Measurements from ENCODE around the gene RPS6KC1. TPM values are rescaled to one million over a fixed set of nuclear protein-coding genes. Genes with fewer than 3 reads are reported as not detected.

Gene RPS6KC1
- total and polyA plus RNA-seq, 9 of the 15 experiments (the other 6 are each of a cell fraction or from before 2014, with no cell fraction given) = 4.3 to 34.6 (median 20.9) TPM

DNA sequence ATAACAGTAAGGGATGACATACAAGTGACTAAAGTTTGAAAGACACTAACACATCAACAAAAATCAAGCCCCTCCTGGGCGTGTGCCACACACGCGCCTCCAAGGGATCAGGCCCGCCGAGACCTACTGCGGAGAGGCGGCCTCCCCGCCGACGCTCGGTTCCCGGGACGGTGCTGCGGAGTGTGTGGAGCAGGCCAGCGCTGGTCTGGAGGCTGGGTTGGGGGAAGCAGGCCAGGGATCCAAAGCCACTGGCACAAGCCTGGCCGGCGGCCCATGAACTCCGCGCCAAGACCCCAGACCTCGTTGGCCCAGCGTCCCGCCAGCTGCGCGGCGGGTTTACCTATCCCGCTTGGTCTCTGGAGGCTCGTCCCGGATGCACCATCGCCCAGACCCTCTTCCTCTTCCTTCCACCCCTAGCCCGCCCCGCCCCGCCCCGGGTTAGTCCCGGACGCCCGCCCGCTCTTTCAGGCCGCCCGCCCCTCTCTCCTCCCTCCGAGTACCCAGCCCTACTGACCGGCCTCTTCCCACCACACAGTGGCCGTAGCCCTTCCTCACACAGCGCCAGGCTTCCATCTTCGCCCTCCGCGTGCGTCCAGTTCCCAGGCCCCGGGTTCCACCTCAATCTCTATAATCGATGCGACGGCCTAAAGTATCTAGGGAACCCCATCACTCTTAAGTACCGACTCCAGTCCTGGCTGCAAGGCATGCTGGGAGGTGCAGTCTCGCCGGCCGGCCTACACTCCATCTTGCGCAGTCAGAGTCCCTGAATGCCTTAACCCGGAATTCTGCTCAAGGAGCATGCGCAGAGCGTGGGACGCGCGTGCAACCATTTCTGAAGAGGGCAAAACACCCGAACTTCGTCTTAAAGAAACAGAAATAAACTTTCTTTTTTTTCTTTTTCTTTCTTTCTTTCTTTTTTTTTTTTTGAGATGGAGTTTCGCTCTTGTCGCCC, 35.7 kb upstream of the RPS6KC1 start, which contains the start of gene ANGEL2 (continued):
- TF ChIP-seq, protein P1, sequence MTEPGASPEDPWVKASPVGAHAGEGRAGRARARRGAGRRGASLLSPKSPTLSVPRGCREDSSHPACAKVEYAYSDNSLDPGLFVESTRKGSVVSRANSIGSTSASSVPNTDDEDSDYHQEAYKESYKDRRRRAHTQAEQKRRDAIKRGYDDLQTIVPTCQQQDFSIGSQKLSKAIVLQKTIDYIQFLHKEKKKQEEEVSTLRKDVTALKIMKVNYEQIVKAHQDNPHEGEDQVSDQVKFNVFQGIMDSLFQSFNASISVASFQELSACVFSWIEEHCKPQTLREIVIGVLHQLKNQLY (CRISPR knock-in tag; conservative IDR thresholded peaks at IDR 0.05) = no peak
- no peak for TF ChIP-seq ZNF707 (CRISPR knock-in tag; conservative IDR thresholded peaks at IDR 0.05)
- TF ChIP-seq SRSF9 (IDR thresholded peaks at IDR 0.05; ENCODE audit: borderline replicate concordance, low read depth, low read length) = no peak
- peak; percentile 85 for TF ChIP-seq RBFOX2 (IDR thresholded peaks at IDR 0.05; ENCODE audit: low read depth, low read length)
- TF ChIP-seq, protein P2, sequence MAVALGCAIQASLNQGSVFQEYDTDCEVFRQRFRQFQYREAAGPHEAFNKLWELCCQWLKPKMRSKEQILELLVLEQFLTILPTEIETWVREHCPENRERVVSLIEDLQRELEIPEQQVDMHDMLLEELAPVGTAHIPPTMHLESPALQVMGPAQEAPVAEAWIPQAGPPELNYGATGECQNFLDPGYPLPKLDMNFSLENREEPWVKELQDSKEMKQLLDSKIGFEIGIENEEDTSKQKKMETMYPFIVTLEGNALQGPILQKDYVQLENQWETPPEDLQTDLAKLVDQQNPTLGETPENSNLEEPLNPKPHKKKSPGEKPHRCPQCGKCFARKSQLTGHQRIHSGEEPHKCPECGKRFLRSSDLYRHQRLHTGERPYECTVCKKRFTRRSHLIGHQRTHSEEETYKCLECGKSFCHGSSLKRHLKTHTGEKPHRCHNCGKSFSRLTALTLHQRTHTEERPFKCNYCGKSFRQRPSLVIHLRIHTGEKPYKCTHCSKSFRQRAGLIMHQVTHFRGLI (CRISPR knock-in tag; IDR thresholded peaks at IDR 0.05) = no peak; the same call in 1 of the 2 replicates
- TF ChIP-seq NEUROD1 (IDR thresholded peaks at IDR 0.05; ENCODE audit: borderline replicate concordance, low read depth, low read length, partially characterized antibody) = peak; percentile 25
- no peak for TF ChIP-seq RNF2 (IDR thresholded peaks at IDR 0.05)
- TF ChIP-seq, protein P3, sequence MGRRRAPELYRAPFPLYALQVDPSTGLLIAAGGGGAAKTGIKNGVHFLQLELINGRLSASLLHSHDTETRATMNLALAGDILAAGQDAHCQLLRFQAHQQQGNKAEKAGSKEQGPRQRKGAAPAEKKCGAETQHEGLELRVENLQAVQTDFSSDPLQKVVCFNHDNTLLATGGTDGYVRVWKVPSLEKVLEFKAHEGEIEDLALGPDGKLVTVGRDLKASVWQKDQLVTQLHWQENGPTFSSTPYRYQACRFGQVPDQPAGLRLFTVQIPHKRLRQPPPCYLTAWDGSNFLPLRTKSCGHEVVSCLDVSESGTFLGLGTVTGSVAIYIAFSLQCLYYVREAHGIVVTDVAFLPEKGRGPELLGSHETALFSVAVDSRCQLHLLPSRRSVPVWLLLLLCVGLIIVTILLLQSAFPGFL (CRISPR knock-in tag; IDR thresholded peaks at IDR 0.05) = no peak
- no peak for TF ChIP-seq MCM3 (IDR thresholded peaks at IDR 0.05)
- TF ChIP-seq ZZZ3 (IDR thresholded peaks at IDR 0.05) = no peak
- TF ChIP-seq TCF7 (IDR thresholded peaks at IDR 0.05; ENCODE audit: borderline replicate concordance) = peak; percentile 45; the same call in 1 of the 2 replicates
- TF ChIP-seq ELF2 (CRISPR knock-in tag; IDR thresholded peaks at IDR 0.05) = peak; percentile 80; the same call in 1 of the 2 replicates
- peak; percentile 48 for TF ChIP-seq SP1 (CRISPR knock-in tag; IDR thresholded peaks at IDR 0.05)
- TF ChIP-seq, protein P4, sequence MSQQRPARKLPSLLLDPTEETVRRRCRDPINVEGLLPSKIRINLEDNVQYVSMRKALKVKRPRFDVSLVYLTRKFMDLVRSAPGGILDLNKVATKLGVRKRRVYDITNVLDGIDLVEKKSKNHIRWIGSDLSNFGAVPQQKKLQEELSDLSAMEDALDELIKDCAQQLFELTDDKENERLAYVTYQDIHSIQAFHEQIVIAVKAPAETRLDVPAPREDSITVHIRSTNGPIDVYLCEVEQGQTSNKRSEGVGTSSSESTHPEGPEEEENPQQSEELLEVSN (IDR thresholded peaks at IDR 0.05; ENCODE audit: borderline replicate concordance in 1 of 2, extremely low read depth in 1 of 2, insufficient read depth in 1 of 2, insufficient read length in 1 of 2, low read depth in 1 of 2, low read length in 1 of 2, poor library complexity in 1 of 2, severe bottlenecking in 1 of 2) = peak; percentile 78 to 93
- TF ChIP-seq POLR2B (IDR thresholded peaks at IDR 0.05; ENCODE audit: low read depth, partially characterized antibody) = peak; percentile 70
- TF ChIP-seq SAFB (IDR thresholded peaks at IDR 0.05; ENCODE audit: borderline replicate concordance, low read depth, low read length) = no peak

Data from K562 (cell line).